Measurements from ENCODE around the gene UBAC1. TPM values are rescaled to one million over a fixed set of nuclear protein-coding genes. Genes with fewer than 3 reads are reported as not detected.

The UBAC1 gene
- polyA plus RNA-seq, 1 donor = 48.1 TPM

Other genes starting within 250 kb of the UBAC1 start
- 29.0 TPM for gene CAMSAP1, start 53.8 kb downstream of the UBAC1 start, polyA plus RNA-seq (ENCODE audit: insufficient read length)
- 16.0 TPM for gene NACC2, start 133.9 kb upstream of the UBAC1 start, polyA plus RNA-seq (ENCODE audit: insufficient read length)
- gene TMEM250, start 157.5 kb upstream of the UBAC1 start, polyA plus RNA-seq (ENCODE audit: insufficient read length) = 27.2 TPM
- not detected for gene LHX3, start 243.8 kb upstream of the UBAC1 start, polyA plus RNA-seq (ENCODE audit: insufficient read length)

All from hindlimb muscle (tissue), 1 donor.